Measurements from ENCODE around the gene SCUBE3. TPM values are rescaled to one million over a fixed set of nuclear protein-coding genes. Genes with fewer than 3 reads are reported as not detected.

Gene SCUBE3
- total RNA-seq, 4 donors from 2014 or later, result 1.5 to 8.8 (median 5.6) TPM

GRCh38 chr6:35177157-35177556, 36.6 kb upstream of the SCUBE3 start:
- H3K36me3 ChIP-seq, result no peaks in the 10 kb centered on the region
- intact Hi-C loops (cut with DNase I), result no loop called here
- TF ChIP-seq CTCF (IDR thresholded peaks at IDR 0.05) (no peak), POLR2AphosphoS5 (IDR thresholded peaks at IDR 0.05) (no peak), POLR2A (IDR thresholded peaks at IDR 0.05; ENCODE audit: low read depth) (no peak), EP300 (IDR thresholded peaks at IDR 0.05) (no peak)
- H3K27me3 ChIP-seq, result no peaks in the 10 kb centered on the region
- no peak for DNase-seq (ENCODE audit: extremely low spot score)
- no peak overlapping the region for H3K4me3 ChIP-seq
- H3K9me3 ChIP-seq, result no peaks in the 10 kb centered on the region
- WGBS, result 89% methylated on average over 3 of the region's 3 CpGs
- no peak overlapping the region for H3K27ac ChIP-seq (replicated peaks in 1 of 4)
- H3K4me1 ChIP-seq, result peaks cover 15 to 22% (median 16%) of the 10 kb centered on the region in 4 donors

- 89% methylated on average over 2 of the region's 2 CpGs for WGBS
- peaks cover 17 to 25% (median 19%) of the 10 kb centered on the region in 4 donors for H3K4me1 ChIP-seq
- no peaks in the 10 kb centered on the region for H3K36me3 ChIP-seq
- no peaks in the 10 kb centered on the region for H3K9me3 ChIP-seq
- TF ChIP-seq POLR2AphosphoS5 (IDR thresholded peaks at IDR 0.05), result no peak
- no peak for TF ChIP-seq EP300 (IDR thresholded peaks at IDR 0.05)
- no peak for TF ChIP-seq POLR2A (IDR thresholded peaks at IDR 0.05; ENCODE audit: low read depth)
- no peak for TF ChIP-seq CTCF (IDR thresholded peaks at IDR 0.05)
- H3K27ac ChIP-seq (replicated peaks in 1 of 4), result no peak overlapping the region
- H3K27me3 ChIP-seq, result no peaks in the 10 kb centered on the region
- no peak overlapping the region for H3K4me3 ChIP-seq
- no peak for DNase-seq (ENCODE audit: extremely low spot score)
- intact Hi-C loops (cut with DNase I), result no loop called here
Observed at GRCh38 chr6:35177596-35177995, 36.2 kb upstream of the SCUBE3 start.

- TF ChIP-seq POLR2A (IDR thresholded peaks at IDR 0.05; ENCODE audit: low read depth), result no peak
- H3K36me3 ChIP-seq, result no peaks in the 10 kb centered on the region
- no peaks in the 10 kb centered on the region for H3K9me3 ChIP-seq
- WGBS, result 94% methylated on average over 2 of the region's 2 CpGs
- H3K4me1 ChIP-seq, result peaks cover 17 to 25% (median 19%) of the 10 kb centered on the region in 4 donors
- no peak for DNase-seq (ENCODE audit: extremely low spot score)
- no peak overlapping the region for H3K27ac ChIP-seq (replicated peaks in 1 of 4)
- intact Hi-C loops (cut with DNase I), result no loop called here
- H3K27me3 ChIP-seq, result no peaks in the 10 kb centered on the region
- H3K4me3 ChIP-seq, result no peak overlapping the region
Observed at GRCh38 chr6:35178012-35178411, 35.7 kb upstream of the SCUBE3 start.

GRCh38 chr6:35178932-35179832, 34.6 kb upstream of the SCUBE3 start:
- H3K4me3 ChIP-seq, result no peak overlapping the region
- H3K27me3 ChIP-seq, result no peaks in the 10 kb centered on the region
- DNase-seq (ENCODE audit: extremely low spot score), result no peak
- H3K9me3 ChIP-seq, result no peaks in the 10 kb centered on the region
- H3K4me1 ChIP-seq, result peaks cover 18 to 25% (median 20%) of the 10 kb centered on the region in 4 donors
- no peaks in the 10 kb centered on the region for H3K36me3 ChIP-seq
- no peak for TF ChIP-seq CTCF (IDR thresholded peaks at IDR 0.05)
- WGBS, result 84% methylated on average over 5 of the region's 5 CpGs
- no peak overlapping the region for H3K27ac ChIP-seq (replicated peaks in 1 of 4)
- intact Hi-C loops (cut with DNase I), result no loop called here

GRCh38 chr6:35179901-35180535, 33.7 kb upstream of the SCUBE3 start:
- no peak overlapping the region for H3K27ac ChIP-seq (replicated peaks in 1 of 4)
- no peaks in the 10 kb centered on the region for H3K27me3 ChIP-seq
- DNase-seq (ENCODE audit: extremely low spot score), result no peak
- TF ChIP-seq POLR2A (IDR thresholded peaks at IDR 0.05; ENCODE audit: low read depth) (no peak), EP300 (IDR thresholded peaks at IDR 0.05) (no peak), CTCF (IDR thresholded peaks at IDR 0.05) (no peak), POLR2AphosphoS5 (IDR thresholded peaks at IDR 0.05) (no peak)
- H3K36me3 ChIP-seq, result no peaks in the 10 kb centered on the region
- no peaks in the 10 kb centered on the region for H3K9me3 ChIP-seq
- no peak overlapping the region for H3K4me3 ChIP-seq
- 51% methylated on average over 2 of the region's 2 CpGs for WGBS
- intact Hi-C loops (cut with DNase I), result no loop called here
- H3K4me1 ChIP-seq, result peaks cover 19 to 26% (median 20%) of the 10 kb centered on the region in 4 donors

Measured in esophagus muscularis mucosa (tissue), 4 donors.